Fibroblast of pulmonary artery (primary cell): ENCODE results near the gene VSIR.

Source experiments
- DNase-seq: peaks from one replicate; pipeline ENCODE4 v3.0.0-alpha.2; 2010; ENCODE audit warnings: low read depth
- H3K4me3 ChIP-seq: replicated peaks from 2 replicates; pipeline ENCODE4 v1.5.1; 2011; ENCODE audit warnings: low read depth, mild to moderate bottlenecking, control low read depth, low read length, moderate library complexity
- TF ChIP-seq, protein P1 (sequence below): IDR thresholded peaks from 2 replicates; pipeline ENCODE4 v1.5.1; 2011; ENCODE audit warnings: mild to moderate bottlenecking, control low read depth, low read length, inconsistent platforms; ENCODE audit errors: missing control alignments

Gene VSIR

DNA sequence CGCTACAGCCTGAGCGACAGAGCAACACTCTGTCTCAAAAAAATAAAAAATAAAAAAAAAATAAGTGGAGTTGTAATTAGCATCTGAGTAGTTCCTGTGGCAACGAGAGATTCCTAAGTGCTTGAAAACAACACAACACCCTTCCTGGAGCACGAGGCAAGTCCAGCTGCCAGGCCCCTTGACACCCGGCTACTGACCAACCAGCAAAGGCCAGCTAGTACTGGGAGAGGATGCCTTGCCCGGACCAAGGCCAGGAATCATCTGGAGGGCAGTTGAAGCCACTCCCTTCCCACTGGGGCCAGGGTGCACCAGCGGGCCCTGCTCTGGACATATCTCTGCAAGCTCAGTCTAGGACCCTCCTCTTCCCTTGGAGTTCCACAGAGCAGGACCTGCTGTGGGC is 54.3 kb downstream of the VSIR start:
- TF ChIP-seq, protein P1, sequence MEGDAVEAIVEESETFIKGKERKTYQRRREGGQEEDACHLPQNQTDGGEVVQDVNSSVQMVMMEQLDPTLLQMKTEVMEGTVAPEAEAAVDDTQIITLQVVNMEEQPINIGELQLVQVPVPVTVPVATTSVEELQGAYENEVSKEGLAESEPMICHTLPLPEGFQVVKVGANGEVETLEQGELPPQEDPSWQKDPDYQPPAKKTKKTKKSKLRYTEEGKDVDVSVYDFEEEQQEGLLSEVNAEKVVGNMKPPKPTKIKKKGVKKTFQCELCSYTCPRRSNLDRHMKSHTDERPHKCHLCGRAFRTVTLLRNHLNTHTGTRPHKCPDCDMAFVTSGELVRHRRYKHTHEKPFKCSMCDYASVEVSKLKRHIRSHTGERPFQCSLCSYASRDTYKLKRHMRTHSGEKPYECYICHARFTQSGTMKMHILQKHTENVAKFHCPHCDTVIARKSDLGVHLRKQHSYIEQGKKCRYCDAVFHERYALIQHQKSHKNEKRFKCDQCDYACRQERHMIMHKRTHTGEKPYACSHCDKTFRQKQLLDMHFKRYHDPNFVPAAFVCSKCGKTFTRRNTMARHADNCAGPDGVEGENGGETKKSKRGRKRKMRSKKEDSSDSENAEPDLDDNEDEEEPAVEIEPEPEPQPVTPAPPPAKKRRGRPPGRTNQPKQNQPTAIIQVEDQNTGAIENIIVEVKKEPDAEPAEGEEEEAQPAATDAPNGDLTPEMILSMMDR, result no peak
- no peak overlapping the region for H3K4me3 ChIP-seq
- no peak for DNase-seq

DNA sequence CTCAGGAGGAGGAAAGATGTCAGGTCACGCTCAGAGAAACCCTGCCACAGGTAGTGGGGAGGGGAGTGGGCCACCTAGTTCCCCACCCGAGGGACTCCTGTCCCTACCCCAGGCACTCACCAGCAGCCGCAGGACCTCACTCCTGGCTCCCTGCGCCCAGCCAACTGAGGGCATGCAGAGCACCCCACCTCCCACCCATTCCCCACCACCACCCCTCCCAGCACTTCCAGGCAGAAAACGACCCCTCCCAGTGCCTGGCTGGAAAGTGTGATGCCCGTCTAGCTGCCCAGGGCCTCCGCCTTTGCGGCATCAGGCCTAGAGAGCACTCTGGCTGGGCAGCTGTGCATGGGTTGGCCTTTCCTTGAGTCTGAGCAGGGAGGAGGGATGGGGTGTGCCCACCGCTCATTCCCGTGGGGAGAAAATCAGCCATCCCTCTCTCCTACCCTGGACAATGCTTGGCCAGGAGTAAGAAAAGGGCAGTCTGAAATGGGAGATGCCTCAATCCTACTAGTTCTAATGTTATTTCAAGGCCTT is 55.1 kb downstream of the VSIR start:
- no peak for DNase-seq
- H3K4me3 ChIP-seq, result no peak overlapping the region
- TF ChIP-seq, protein P1, result no peak

DNA sequence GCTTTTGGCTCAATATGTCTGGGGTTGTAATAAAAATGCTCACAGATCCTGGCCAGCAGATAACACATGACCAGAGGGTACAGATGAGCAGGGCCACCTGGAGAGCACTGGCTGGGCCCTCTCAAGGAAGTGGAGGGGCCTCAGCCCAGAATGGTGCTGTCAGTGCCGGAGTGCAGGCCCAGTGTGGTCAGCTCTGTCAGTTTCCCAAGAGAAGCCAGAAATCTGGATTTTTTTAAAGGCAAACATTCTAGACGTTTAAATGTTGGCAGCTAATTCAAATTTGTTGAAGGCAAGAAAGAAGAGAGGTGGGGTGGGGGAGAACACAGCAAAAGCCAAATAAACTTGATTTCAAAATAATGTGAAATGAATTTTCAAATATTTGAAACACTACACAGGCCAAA is 55.8 kb downstream of the VSIR start:
- H3K4me3 ChIP-seq, result no peak overlapping the region
- TF ChIP-seq, protein P1, result no peak
- no peak for DNase-seq

DNA sequence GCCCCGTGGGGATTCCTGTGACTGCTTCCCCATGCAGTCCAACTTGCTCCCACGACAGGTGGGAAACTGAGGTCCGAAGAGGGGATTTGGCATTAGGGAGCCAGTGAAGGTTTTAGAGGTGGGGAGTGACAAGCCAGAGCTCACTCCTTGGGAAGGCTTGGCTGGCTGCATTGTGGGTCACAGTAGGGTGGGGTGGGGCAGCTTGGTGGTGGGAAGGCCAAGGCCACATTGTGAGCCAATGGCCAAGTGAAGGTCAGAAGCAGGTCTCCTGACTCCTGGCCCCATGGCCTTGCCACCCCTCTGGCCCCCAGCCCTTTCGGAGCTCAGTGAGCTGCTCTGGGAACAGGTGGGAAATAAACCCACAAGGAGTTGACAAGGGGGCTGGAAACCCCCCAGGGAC is 56.3 kb downstream of the VSIR start:
- TF ChIP-seq, protein P1, result no peak
- H3K4me3 ChIP-seq, result no peak overlapping the region
- no peak for DNase-seq

DNA sequence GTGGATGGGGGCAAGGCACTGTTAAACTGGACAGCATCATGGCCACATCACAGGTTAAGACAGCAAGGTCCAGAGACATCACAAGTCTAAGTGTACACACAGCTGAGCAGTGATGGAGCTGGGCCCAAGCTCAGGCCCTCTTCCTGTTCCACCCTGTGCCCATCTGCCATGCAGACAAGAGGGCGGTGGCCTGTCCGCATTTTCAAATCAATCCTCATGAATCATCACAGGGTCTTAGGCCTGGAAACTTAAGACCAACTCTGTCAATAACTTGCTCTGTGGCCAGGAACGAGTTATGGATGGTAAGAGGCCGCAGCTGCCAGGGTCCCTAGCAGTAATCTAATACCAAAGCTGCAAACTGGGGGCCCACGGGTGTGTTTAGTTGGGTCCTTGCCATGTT is 56.9 kb downstream of the VSIR start:
- TF ChIP-seq, protein P1, result no peak
- DNase-seq, result no peak
- H3K4me3 ChIP-seq, result no peak overlapping the region

DNA sequence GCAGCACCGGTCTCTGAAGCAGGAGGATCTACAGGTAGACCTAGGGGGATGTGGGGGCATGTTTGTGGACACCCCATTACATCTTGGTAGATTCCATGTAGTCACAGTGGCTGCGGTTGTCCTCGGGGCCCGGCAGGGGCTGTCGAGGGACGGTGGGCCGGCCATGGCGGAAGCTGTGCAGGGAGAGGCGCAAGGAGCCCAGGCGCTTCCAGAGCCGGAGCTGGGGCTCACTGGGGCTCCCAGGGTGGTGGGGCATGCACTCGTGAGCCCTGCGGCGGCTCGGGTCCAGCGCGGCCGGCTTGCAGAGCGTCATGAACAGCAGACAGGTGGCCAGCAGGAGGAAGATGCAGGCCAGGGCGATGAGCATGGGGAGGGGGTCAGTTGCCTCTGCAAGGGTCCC is 57.5 kb downstream of the VSIR start:
- TF ChIP-seq, protein P1, result no peak
- H3K4me3 ChIP-seq, result no peak overlapping the region

DNA sequence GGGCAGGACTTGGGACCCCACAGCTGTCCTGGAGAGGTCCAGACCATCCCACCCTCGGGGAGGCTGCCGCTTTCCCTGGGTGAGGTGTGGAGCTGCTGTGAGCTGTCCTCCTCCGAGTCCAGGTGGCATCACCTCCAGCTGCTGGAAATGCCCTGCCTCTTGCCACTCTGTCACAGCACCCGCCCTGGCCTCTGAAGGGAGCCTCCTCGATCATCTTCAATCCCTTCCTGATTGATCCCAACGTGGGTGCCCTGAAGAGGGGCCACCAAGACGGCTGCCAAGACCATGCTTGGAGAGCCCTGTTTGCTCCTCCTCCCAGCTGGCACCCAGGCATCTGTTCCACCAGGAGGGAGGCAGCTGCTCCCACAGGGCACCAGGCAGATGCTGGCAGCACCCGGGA is 58.3 kb downstream of the VSIR start:
- H3K4me3 ChIP-seq, result no peak overlapping the region
- TF ChIP-seq, protein P1, result no peak
- DNase-seq, result no peak

More for the DNA sequence above, 57.5 kb downstream of the VSIR start:
- no peak for DNase-seq
